Activated CD4-positive, alpha-beta memory T cell treated with anti-CD3 and anti-CD28 coated beads, Interleukin-2, amount 10 ng/mL, durations not matched to agents 7 days and 5 days (primary cell): Measurements from ENCODE around the gene FBXL2. TPM values are rescaled to one million over a fixed set of nuclear protein-coding genes. Genes with fewer than 3 reads are reported as not detected.

Experiments
- CTCF ChIA-PET: fragments of 350-600 bp; sonication (Branson Sonifier 250); formaldehyde crosslinking; loops from one replicate; lab custom pipeline; 2021; ENCODE audit warnings: antibody characterized with exemption, inconsistent platforms; lab: Charles Lee
- POLR2A ChIA-PET: fragments of 350-600 bp; sonication (Branson Sonifier 250); formaldehyde crosslinking; loops from one replicate; lab custom pipeline; 2021; ENCODE audit warnings: antibody characterized with exemption; lab: Charles Lee
- DNase-seq: peaks from one replicate; pipeline ENCODE4 v3.0.0-alpha.2; 2020
- H3K27ac Mint-ChIP-seq: one replicate; pipeline ENCODE4 v1.8.0; 2021; ENCODE audit warnings: mild to moderate bottlenecking, mixed read lengths
- H3K27me3 Mint-ChIP-seq: one replicate; pipeline ENCODE4 v1.8.0; 2021; ENCODE audit warnings: mixed read lengths
- H3K36me3 Mint-ChIP-seq: one replicate; pipeline ENCODE4 v1.8.0; 2021; ENCODE audit warnings: low read depth, mixed read lengths
- H3K4me1 Mint-ChIP-seq: one replicate; pipeline ENCODE4 v1.8.0; 2021; ENCODE audit warnings: mixed read lengths
- H3K4me3 Mint-ChIP-seq: one replicate; pipeline ENCODE4 v1.8.0; 2021; ENCODE audit warnings: mild to moderate bottlenecking, mixed read lengths
- H3K9me3 Mint-ChIP-seq: one replicate; pipeline ENCODE4 v1.8.0; 2021; ENCODE audit warnings: mixed read lengths
- total RNA-seq, 2 experiments: library from RNA; stranded (reverse); gene quantifications; one replicate each; pipeline ENCODE4 v1.2.3, GENCODE V29; 2021

Gene FBXL2
- total RNA-seq, 2 experiments from 2014 or later = not detected

DNA sequence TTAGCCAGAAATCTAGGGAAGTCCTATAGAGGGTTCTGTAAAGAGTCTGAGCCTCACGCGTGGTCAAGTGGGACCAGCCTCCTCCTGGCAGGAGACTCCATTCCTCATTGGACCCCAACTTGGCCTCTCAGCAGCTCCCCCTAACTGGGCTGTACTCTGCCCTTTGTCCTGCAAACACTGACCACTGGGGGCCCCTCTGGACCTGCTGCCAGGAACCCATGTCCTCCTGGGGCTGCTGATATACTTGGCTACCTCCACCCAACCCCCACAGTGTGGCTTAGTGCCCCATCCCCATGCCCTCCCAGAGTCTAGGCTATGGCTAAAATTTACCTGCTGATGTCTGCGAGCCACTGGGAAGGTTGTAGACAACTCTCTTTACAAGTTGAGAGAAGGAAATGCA, 100.2 kb downstream of the FBXL2 start:
- Mint-ChIP-seq H3K9me3 (no peaks in the 10 kb centered on the region), H3K36me3 (no peaks in the 10 kb centered on the region), H3K4me3 (no peak overlapping the region), H3K27ac (no peak overlapping the region), H3K4me1 (peaks cover 4% of the 10 kb centered on the region), H3K27me3 (no peaks in the 10 kb centered on the region)
- ChIA-PET POLR2A (no interaction called here), CTCF (no interaction called here)
- DNase-seq = no peak

DNA sequence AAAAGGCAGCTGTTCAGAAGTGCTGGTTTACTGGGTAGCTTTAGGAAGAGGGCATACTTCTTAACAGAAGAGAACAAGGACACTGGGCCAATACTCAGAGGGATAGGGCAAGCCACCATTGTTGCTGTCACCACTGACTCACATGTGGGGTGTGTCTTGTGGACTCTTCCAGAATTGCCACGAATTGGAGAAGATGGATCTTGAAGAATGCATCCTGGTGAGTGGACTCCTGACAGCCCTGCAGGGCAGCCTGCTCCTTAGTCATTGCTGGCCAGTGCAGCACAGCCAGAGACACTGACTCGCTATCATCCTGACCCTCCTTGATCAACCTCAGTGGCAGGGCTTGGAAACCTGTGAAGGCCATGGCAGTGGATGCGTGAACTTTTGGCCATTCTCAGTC, 100.7 kb downstream of the FBXL2 start:
- POLR2A ChIA-PET = no interaction called here
- H3K9me3 Mint-ChIP-seq = no peaks in the 10 kb centered on the region
- no peak overlapping the region for H3K4me3 Mint-ChIP-seq
- H3K27ac Mint-ChIP-seq = no peak overlapping the region
- CTCF ChIA-PET = interaction anchor here (1.3 kb wide), 1 partner anchor 409 kb away, joined by 3 read pairs; no protein-coding TSS in a partner anchor
- DNase-seq = no peak
- H3K36me3 Mint-ChIP-seq = no peaks in the 10 kb centered on the region
- H3K4me1 Mint-ChIP-seq = peaks cover under 1% of the 10 kb centered on the region
- H3K27me3 Mint-ChIP-seq = no peaks in the 10 kb centered on the region

DNA sequence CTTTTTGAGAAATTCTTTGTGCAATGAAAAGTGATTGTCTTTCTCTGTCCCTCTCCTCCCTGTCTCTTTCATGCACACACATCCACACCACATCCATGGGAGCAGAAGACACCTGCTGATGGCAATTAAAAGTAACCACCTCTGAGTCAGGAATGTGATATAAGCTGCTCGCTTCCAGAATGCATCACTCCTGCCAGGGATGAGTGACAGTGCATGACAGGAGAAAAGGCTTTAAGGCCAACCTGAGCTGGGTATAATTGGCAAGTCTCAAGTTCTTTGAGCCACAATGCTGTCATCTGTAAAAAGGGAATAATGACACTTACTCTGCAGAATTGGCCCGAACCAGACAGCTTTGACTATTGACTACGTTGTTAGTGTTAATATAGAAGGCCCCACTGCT, 103.4 kb downstream of the FBXL2 start:
- Mint-ChIP-seq H3K4me1 (peaks cover 9% of the 10 kb centered on the region), H3K4me3 (no peak overlapping the region), H3K27me3 (no peaks in the 10 kb centered on the region), H3K27ac (no peak overlapping the region), H3K9me3 (no peaks in the 10 kb centered on the region), H3K36me3 (peaks cover 2% of the 10 kb centered on the region)
- no peak for DNase-seq
- CTCF ChIA-PET = no interaction called here
- POLR2A ChIA-PET = no interaction called here

DNA sequence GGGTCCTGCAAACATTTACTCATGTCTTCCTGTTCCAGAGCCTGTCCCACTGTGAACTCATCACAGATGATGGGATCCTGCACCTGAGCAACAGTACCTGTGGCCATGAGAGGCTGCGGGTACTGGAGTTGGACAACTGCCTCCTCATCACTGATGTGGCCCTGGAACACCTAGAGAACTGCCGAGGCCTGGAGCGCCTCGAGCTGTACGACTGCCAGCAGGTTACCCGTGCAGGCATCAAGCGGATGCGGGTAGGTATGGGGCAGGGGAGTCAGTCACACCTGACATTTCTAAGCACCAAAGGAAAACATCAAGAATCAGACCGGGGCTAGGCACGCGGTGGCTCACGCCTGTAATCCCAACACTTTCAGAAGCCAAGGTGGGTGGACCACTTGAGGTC, 106.7 kb downstream of the FBXL2 start:
- H3K4me1 Mint-ChIP-seq = peaks cover 17% of the 10 kb centered on the region
- CTCF ChIA-PET = interaction anchor here (0.9 to 1.1 kb wide), 2 partner anchors 252 to 403 kb away, joined by 3 to 5 read pairs; no protein-coding TSS in a partner anchor
- H3K4me3 Mint-ChIP-seq = no peak overlapping the region
- no peak for DNase-seq
- no peaks in the 10 kb centered on the region for H3K9me3 Mint-ChIP-seq
- POLR2A ChIA-PET = no interaction called here
- peaks cover 21% of the 10 kb centered on the region for H3K36me3 Mint-ChIP-seq
- no peaks in the 10 kb centered on the region for H3K27me3 Mint-ChIP-seq
- no peak overlapping the region for H3K27ac Mint-ChIP-seq

DNA sequence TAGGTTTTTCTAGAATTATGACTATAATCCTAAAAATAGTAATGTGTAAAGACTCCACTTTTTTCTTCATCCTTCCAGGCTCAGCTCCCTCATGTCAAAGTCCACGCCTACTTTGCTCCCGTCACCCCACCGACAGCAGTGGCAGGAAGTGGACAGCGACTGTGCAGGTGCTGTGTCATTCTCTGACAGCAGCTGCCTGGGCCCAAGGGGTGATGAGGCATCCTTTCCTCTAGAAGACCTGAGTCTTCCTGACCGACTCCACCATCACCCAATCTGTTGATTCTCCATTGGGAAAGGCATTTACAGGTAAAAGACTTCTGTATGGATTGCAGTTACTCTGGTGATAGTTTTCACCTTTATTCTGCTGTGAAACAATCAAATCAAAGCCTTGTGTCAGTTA, 108.2 kb downstream of the FBXL2 start:
- POLR2A ChIA-PET = interaction anchor here (0.7 to 1.8 kb wide), 7 partner anchors 10 to 254 kb away, joined by 3 to 9 read pairs (median 4); partner anchors contain the start of gene UBP1
- H3K27ac Mint-ChIP-seq = peak overlapping the region; percentile 33
- H3K4me1 Mint-ChIP-seq = peaks cover 17% of the 10 kb centered on the region
- H3K36me3 Mint-ChIP-seq = peaks cover 31% of the 10 kb centered on the region
- peak; percentile 70 for DNase-seq
- H3K4me3 Mint-ChIP-seq = no peak overlapping the region
- CTCF ChIA-PET = interaction anchor here (1.1 to 2.8 kb wide), 4 partner anchors 10 to 402 kb away, joined by 5 to 25 read pairs (median 6); no protein-coding TSS in a partner anchor
- no peaks in the 10 kb centered on the region for H3K9me3 Mint-ChIP-seq
- no peaks in the 10 kb centered on the region for H3K27me3 Mint-ChIP-seq

DNA sequence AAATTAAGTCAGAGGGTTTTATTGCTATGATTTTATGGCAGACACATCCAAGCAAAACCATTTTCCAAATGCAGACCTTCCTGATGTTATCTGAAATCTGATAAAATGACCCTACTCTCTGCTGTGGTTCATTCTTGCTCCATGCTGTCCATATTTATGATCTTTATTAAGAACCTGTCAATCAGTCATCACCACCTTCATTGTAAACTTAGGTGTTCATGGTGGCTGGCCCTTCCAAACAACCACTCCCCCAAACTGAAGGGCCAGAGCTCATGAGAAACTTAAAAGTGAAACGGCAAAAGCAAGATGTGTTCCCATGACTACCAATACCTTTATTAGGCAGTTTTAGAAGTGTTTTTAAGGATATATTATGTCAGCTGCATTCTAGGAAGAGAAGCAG, 109.4 kb downstream of the FBXL2 start:
- H3K27ac Mint-ChIP-seq = no peak overlapping the region
- peaks cover 22% of the 10 kb centered on the region for H3K4me1 Mint-ChIP-seq
- ChIA-PET POLR2A (interaction anchor here (1.1 to 1.8 kb wide), 2 partner anchors 52 to 412 kb away, joined by 3 to 8 read pairs; partner anchors contain the start of genes PDCD6IP and UBP1), CTCF (interaction anchor here (1.8 to 2.8 kb wide), 2 partner anchors 9 to 14 kb away, joined by 7 to 25 read pairs; no protein-coding TSS in a partner anchor)
- H3K4me3 Mint-ChIP-seq = no peak overlapping the region
- no peaks in the 10 kb centered on the region for H3K27me3 Mint-ChIP-seq
- no peaks in the 10 kb centered on the region for H3K9me3 Mint-ChIP-seq
- peaks cover 42% of the 10 kb centered on the region for H3K36me3 Mint-ChIP-seq
- no peak for DNase-seq

DNA sequence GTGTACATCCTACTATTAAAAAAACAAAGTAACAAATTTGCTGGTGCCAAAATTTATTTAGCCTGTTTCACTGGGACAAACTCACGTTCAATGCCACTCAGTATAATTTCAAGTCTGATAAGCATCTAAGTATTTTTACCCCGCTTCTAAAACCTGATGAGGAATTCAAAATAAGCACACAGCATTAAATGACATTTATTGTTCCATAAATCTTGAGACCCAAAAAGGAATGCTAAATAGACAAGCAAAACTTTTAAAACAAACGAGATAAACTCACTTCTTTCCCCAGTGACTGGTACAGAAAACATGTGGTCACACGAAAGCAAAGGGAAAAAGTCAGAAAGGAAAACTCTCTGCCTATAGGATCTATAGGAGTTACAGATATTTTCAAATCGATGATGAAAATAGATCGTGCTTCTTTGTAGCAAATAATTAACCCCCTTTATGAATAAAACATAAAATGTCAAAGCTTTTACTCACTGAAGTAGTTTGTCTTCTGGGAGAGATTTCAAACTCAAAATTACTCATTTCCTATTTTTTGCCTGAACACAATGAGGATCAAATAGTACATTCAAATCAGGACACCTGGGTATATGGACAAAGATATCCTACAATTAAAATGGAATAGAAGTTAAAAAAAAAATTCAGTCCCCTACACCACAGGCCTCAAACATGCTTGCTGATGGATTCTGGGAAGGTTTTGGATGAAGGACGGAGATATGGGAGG, 111.3 kb downstream of the FBXL2 start:
- no peaks in the 10 kb centered on the region for H3K27me3 Mint-ChIP-seq
- peaks cover 33% of the 10 kb centered on the region for H3K4me1 Mint-ChIP-seq
- no peak overlapping the region for H3K4me3 Mint-ChIP-seq
- peaks cover 58% of the 10 kb centered on the region for H3K36me3 Mint-ChIP-seq
- CTCF ChIA-PET = no interaction called here
- no peak for DNase-seq
- H3K9me3 Mint-ChIP-seq = no peaks in the 10 kb centered on the region
- POLR2A ChIA-PET = no interaction called here
- H3K27ac Mint-ChIP-seq = no peak overlapping the region

DNA sequence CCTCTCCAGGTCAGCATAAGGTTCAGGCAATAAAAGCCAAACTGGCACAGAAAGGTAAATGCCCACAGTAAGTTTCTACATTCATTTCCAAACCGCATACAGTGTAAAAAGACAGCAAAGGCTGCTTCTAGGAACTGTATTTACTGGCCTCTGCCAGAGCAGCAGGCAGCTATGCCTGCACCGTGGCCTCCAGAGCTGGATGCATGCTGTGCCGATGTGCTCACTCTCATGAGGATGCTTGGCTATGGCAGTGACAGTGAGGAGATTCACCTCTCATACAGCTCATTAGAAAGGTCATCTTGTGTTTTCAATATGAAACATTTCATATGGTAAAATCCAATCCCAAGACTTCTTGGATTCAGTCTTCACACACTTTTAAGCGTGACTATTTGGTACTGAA, 112.7 kb downstream of the FBXL2 start:
- no peak overlapping the region for H3K27ac Mint-ChIP-seq
- H3K36me3 Mint-ChIP-seq = peaks cover 57% of the 10 kb centered on the region
- ChIA-PET POLR2A (interaction anchor here (1.0 kb wide), 1 partner anchor 49 kb away, joined by 3 read pairs; no protein-coding TSS in a partner anchor), CTCF (no interaction called here)
- H3K4me1 Mint-ChIP-seq = peaks cover 32% of the 10 kb centered on the region
- no peak overlapping the region for H3K4me3 Mint-ChIP-seq
- H3K27me3 Mint-ChIP-seq = no peaks in the 10 kb centered on the region
- no peaks in the 10 kb centered on the region for H3K9me3 Mint-ChIP-seq
- no peak for DNase-seq

DNA sequence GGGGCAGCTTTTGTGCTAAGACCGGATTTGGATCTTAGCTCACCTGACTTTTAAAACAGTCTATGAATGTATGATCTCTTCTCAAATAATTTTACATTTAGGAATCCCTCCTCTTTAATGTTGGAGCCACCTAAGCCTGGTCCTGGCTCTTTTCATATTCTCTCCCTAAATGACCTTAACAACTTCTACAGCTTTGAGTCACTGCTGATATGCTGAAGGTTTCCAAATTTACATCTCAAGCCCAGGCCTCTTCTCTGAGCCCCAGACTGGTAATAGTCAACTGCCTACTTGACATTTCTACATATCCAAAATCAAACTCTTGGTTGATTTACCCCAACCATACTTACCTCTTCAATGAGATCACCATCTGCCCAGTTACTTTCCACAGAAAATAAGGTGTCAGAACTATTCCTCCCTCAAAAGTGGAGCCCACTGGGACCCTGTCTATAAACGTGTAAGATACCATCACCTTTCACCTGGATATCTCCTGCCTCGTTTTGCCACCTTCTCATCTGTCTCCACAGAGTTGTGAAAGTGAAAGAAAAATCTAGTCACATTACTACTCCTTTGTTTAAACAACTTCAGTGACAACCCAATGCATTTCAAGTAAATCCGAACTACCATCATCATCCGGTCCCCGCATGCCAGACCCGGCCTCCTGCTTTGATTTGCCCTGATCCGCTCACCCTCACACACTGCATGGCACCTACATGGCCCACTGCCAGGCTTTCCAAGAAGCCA, 114.2 kb downstream of the FBXL2 start:
- Mint-ChIP-seq H3K9me3 (no peaks in the 10 kb centered on the region), H3K27me3 (no peaks in the 10 kb centered on the region), H3K4me1 (peaks cover 18% of the 10 kb centered on the region), H3K27ac (peak overlapping the region; percentile 28), H3K4me3 (no peak overlapping the region), H3K36me3 (peaks cover 67% of the 10 kb centered on the region)
- ChIA-PET POLR2A (no interaction called here), CTCF (no interaction called here)
- DNase-seq = no peak

DNA sequence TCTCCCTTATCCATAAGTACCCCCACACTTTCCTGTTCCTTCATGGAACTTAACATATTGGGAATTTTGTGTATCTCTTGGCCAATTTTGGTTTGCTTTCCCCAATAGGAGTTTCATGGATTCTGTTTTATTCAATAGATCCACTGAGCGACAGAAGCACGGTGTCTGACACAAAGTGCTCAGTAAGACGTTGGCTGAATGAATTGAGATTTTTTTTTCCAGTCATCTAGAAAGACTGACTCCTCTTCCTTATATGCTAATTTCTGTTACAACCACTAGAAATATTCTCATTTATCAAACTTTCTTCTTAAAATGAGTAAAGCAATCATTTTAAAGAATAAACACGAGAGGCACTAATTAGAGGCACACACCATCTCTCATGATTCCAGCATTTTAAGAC, 114.9 kb downstream of the FBXL2 start:
- CTCF ChIA-PET = no interaction called here
- Mint-ChIP-seq H3K9me3 (no peaks in the 10 kb centered on the region), H3K4me1 (peaks cover 16% of the 10 kb centered on the region), H3K4me3 (no peak overlapping the region), H3K36me3 (peaks cover 70% of the 10 kb centered on the region), H3K27me3 (no peaks in the 10 kb centered on the region), H3K27ac (peak overlapping the region; percentile 28)
- no peak for DNase-seq
- POLR2A ChIA-PET = no interaction called here

DNA sequence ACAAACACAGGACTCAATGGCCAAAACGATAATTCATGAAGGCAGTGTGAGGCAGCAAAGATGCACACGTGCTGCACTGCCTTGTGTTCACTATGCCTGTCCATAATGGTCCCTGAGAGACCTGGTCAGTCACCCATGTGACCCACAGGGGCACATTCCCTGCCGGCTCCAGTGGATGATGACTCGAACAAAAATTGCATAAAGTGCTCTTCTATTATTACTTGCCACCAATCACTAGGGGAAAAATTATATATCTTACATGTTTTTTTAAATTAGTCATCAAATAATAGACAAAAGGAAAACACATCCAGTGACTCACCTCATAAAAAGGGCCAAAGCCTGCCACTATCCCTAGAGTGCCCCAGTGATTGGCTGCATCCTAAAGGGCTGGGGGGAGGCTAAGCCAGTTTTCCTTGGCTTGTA, 115.5 kb downstream of the FBXL2 start:
- Mint-ChIP-seq H3K36me3 (peaks cover 70% of the 10 kb centered on the region), H3K4me3 (no peak overlapping the region), H3K27ac (no peak overlapping the region), H3K4me1 (peaks cover 16% of the 10 kb centered on the region), H3K9me3 (no peaks in the 10 kb centered on the region), H3K27me3 (no peaks in the 10 kb centered on the region)
- POLR2A ChIA-PET = no interaction called here
- DNase-seq = no peak
- CTCF ChIA-PET = no interaction called here

DNA sequence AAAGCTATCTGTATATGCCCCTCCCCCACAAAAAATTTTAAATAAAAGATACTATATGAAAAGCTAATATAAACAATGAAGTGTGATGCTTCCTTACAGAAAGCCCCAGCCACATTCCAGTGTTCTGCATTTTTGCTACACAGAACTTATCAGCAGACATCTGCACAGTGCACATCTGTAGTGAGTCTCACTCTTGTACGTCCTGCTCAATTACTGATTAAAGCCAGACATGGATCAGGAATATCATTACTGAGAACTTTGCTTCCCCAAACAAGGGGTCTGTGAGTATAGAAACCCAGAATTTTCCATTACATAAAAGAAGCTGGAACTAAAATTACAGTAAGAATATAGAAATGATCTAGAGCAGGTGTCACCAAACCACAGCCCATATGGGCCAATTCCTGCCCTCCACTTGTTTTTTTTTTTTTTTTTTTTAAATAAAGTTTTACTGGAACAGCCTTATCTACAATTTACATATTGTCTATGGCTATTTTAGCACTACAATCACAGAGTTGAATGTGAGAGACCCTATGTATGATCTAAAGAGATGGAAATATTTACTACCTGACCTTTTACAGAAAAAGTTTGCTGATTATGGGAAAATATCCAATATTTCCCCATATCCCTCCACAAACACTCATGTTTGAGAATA, 117.3 kb downstream of the FBXL2 start:
- DNase-seq = no peak
- Mint-ChIP-seq H3K27ac (no peak overlapping the region), H3K9me3 (no peaks in the 10 kb centered on the region), H3K4me3 (no peak overlapping the region), H3K36me3 (peaks cover 78% of the 10 kb centered on the region), H3K27me3 (no peaks in the 10 kb centered on the region), H3K4me1 (peaks cover 16% of the 10 kb centered on the region)
- ChIA-PET CTCF (interaction anchor here (2.3 to 2.6 kb wide), 2 partner anchors 9 to 22 kb away, joined by 7 to 10 read pairs; no protein-coding TSS in a partner anchor), POLR2A (no interaction called here)

DNA sequence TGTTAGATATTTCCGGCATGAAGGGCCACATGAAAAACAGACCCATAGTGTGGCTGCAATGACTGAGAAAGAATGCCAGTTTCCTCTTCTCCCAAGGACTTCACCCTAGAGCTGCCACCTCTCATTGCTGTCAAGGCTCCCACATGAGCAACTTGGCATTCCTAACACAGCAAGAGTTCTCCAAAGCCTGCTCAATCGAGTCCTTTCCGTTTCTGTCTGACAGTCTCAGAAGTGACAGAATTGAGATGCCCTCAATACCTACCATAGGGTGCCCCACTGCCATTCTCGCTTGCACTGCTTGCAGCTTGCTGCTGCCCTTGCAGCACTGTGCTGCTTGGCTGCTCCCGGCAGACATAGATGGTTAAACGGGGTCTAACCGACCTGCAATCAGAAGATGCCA, 118.7 kb downstream of the FBXL2 start:
- Mint-ChIP-seq H3K27ac (no peak overlapping the region), H3K9me3 (no peaks in the 10 kb centered on the region), H3K4me3 (no peak overlapping the region), H3K36me3 (peaks cover 72% of the 10 kb centered on the region), H3K27me3 (no peaks in the 10 kb centered on the region), H3K4me1 (peaks cover 16% of the 10 kb centered on the region)
- no peak for DNase-seq
- POLR2A ChIA-PET = no interaction called here
- CTCF ChIA-PET = interaction anchor here (0.6 to 2.6 kb wide), 3 partner anchors 10 to 731 kb away, joined by 4 to 10 read pairs (median 7); no protein-coding TSS in a partner anchor
